Sigmoid colon (tissue), 3 donors: Measurements from ENCODE around the gene KLHL42.

ENCODE experiments used
- CTCF ChIP-seq, 4 experiments: fragments of 450-650 bp in 3 of 4; fragments of 200-600 bp in 1 of 4; IDR thresholded peaks; one replicate each; pipeline ENCODE4 v1.5.1; 2016 to 2019; ENCODE audit warnings: antibody characterized with exemption in 4 of 4, mild to moderate bottlenecking in 3 of 4, moderate library complexity in 2 of 4
- POLR2A ChIP-seq, 2 donors: fragments of 450-650 bp; IDR thresholded peaks; one replicate each; pipeline ENCODE4 v1.6.1; 2016; ENCODE audit warnings: antibody characterized with exemption in 2 of 2, mild to moderate bottlenecking in 2 of 2, moderate library complexity in 2 of 2

- TF ChIP-seq CTCF (IDR thresholded peaks at IDR 0.05) (no peak), POLR2A (IDR thresholded peaks at IDR 0.05) (no peak)
Observed at GRCh38 chr12:27845187-27845586, 65.2 kb downstream of the KLHL42 start.
